ENCODE results near the gene ACLY. TPM values are rescaled to one million over a fixed set of nuclear protein-coding genes. Genes with fewer than 3 reads are reported as not detected.

Gene ACLY
- total RNA-seq, 2 experiments from 2014 or later, result 189 to 192 TPM

DNA sequence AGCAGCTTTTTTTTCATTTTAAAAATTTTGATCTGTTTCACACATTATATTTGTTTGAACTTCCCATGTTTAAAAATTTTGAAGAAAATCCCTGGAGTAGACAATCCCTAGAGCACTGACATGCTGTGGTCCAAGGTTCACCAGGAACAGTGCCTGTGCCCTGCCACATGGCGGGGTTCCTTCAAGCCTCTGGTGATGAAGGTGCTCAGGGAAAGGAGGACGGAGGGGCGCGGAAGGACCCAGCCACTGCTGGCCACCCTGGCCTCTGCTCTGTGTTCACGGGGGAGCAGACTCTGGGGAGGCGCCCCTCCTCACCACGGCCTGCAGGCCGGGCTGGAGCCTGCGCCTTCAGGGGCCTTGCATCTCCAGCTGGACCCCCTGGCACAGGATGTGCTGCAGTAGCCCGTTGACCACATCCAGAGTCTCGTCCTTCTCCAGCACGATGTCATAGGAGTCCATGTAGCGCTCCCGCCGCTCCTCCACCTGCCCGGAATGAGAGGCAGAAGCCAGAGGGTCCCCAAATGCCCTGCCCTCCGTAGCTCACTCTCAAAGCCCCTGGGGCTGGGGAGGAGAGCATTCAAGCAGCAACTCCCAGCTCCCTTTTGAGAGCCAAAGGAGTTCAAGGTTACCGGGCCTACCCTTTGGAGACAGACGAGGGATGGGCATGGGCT lies 93.4 kb downstream of the ACLY start:
- CTCF ChIA-PET, result no interaction called here
- Mint-ChIP-seq H3K27me3 (no peaks in the 10 kb centered on the region), H3K27ac (no peak overlapping the region), H3K4me3 (no peak overlapping the region), H3K36me3 (ENCODE audit: low read depth) (peaks cover 6% of the 10 kb centered on the region), H3K4me1 (no peaks in the 10 kb centered on the region), H3K9me3 (ENCODE audit: low read depth) (no peaks in the 10 kb centered on the region)
- DNase-seq (no peak), ATAC-seq (no peak)
- intact Hi-C loops (cut with DNase I, micrococcal nuclease), result no loop called here
- POLR2A ChIA-PET, result no interaction called here

GRCh38 chr17:41824086-41824485 lies 94.7 kb downstream of the ACLY start:
- no peaks in the 10 kb centered on the region for H3K9me3 Mint-ChIP-seq (ENCODE audit: low read depth)
- ChIA-PET POLR2A (no interaction called here), CTCF (no interaction called here)
- no peak for ATAC-seq
- no peak overlapping the region for H3K4me3 Mint-ChIP-seq
- no peak overlapping the region for H3K27ac Mint-ChIP-seq
- H3K4me1 Mint-ChIP-seq, result no peaks in the 10 kb centered on the region
- intact Hi-C loops (cut with DNase I, micrococcal nuclease), result no loop called here
- no peak for DNase-seq
- H3K36me3 Mint-ChIP-seq (ENCODE audit: low read depth), result peaks cover 5% of the 10 kb centered on the region
- no peaks in the 10 kb centered on the region for H3K27me3 Mint-ChIP-seq

- intact Hi-C loops (cut with DNase I, micrococcal nuclease), result no loop called here
- ChIA-PET CTCF (no interaction called here), POLR2A (interaction anchor here (0.6 kb wide), 2 partner anchors 12 to 132 kb away, joined by 3 to 5 read pairs; no protein-coding TSS in a partner anchor)
- DNase-seq (no peak), ATAC-seq (no peak)
- Mint-ChIP-seq H3K27me3 (no peaks in the 10 kb centered on the region), H3K4me1 (no peaks in the 10 kb centered on the region), H3K36me3 (ENCODE audit: low read depth) (peaks cover 5% of the 10 kb centered on the region), H3K9me3 (ENCODE audit: low read depth) (no peaks in the 10 kb centered on the region), H3K4me3 (no peak overlapping the region), H3K27ac (no peak overlapping the region)
Measured at GRCh38 chr17:41823580-41823979, 95.2 kb downstream of the ACLY start.

DNA sequence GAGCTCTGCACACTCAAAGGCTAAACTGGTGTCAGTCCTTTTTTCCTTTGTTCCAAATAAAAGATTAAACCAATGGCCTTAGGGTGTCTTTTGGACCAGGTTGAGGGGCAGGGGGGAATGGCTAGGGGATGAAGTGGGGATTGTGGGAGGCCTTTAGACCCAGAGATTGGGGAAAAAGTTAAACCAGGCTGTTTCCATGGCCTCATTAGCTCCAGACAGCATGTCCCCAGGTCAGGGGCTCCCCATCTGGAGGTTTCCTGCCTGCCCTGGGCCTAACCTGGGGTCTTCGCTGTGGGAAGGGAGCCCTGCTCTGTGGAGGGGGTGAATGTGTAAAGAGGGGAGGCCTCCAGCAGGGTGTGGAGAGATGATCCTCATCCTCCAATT lies 95.6 kb downstream of the ACLY start:
- Mint-ChIP-seq H3K4me1 (no peaks in the 10 kb centered on the region), H3K36me3 (ENCODE audit: low read depth) (peaks cover 5% of the 10 kb centered on the region), H3K9me3 (ENCODE audit: low read depth) (no peaks in the 10 kb centered on the region), H3K27ac (no peak overlapping the region), H3K27me3 (no peaks in the 10 kb centered on the region), H3K4me3 (no peak overlapping the region)
- ATAC-seq (no peak), DNase-seq (no peak)
- intact Hi-C loops (cut with DNase I, micrococcal nuclease), result no loop called here
- ChIA-PET POLR2A (interaction anchor here (0.6 kb wide), 2 partner anchors 12 to 132 kb away, joined by 3 to 5 read pairs; no protein-coding TSS in a partner anchor), CTCF (interaction anchor here (0.7 kb wide), 1 partner anchor 62 kb away, joined by 3 read pairs; no protein-coding TSS in a partner anchor)

DNA sequence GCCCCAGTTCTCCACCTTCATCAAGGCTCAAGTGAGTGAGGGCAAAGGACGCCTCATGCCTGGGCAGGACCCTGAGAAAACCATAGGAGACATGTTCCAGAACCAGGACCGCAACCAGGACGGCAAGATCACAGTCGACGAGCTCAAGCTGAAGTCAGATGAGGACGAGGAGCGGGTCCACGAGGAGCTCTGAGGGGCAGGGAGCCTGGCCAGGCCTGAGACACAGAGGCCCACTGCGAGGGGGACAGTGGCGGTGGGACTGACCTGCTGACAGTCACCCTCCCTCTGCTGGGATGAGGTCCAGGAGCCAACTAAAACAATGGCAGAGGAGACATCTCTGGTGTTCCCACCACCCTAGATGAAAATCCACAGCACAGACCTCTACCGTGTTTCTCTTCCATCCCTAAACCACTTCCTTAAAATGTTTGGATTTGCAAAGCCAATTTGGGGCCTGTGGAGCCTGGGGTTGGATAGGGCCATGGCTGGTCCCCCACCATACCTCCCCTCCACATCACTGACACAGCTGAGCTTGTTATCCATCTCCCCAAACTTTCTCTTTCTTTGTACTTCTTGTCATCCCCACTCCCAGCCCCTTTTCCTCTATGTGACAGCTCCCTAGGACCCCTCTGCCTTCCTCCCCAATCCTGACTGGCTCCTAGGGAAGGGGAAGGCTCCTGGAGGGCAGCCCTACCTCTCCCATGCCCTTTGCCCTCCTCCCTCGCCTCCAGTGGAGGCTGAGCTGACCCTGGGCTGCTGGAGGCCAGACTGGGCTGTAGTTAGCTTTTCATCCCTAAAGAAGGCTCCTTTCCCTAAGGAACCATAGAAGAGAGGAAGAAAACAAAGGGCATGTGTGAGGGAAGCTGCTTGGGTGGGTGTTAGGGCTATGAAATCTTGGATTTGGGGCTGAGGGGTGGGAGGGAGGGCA lies 96.3 kb downstream of the ACLY start:
- ChIA-PET CTCF (interaction anchor here (0.6 to 0.7 kb wide), 2 partner anchors 62 to 64 kb away, joined by 3 to 4 read pairs; no protein-coding TSS in a partner anchor), POLR2A (no interaction called here)
- Mint-ChIP-seq H3K4me3 (no peak overlapping the region), H3K4me1 (no peaks in the 10 kb centered on the region), H3K36me3 (ENCODE audit: low read depth) (peaks cover 5% of the 10 kb centered on the region), H3K9me3 (ENCODE audit: low read depth) (no peaks in the 10 kb centered on the region), H3K27me3 (no peaks in the 10 kb centered on the region), H3K27ac (no peak overlapping the region)
- intact Hi-C loops (cut with DNase I, micrococcal nuclease), result no loop called here
- no peak for ATAC-seq
- no peak for DNase-seq

GRCh38 chr17:41821776-41822175 lies 97.0 kb downstream of the ACLY start:
- POLR2A ChIA-PET, result no interaction called here
- H3K9me3 Mint-ChIP-seq (ENCODE audit: low read depth), result no peaks in the 10 kb centered on the region

GRCh38 chr17:41818024-41818423 lies 100.7 kb downstream of the ACLY start:
- ChIA-PET CTCF (no interaction called here), POLR2A (interaction anchor here (0.5 to 0.7 kb wide), 2 partner anchors 154 to 527 kb away, joined by 4 to 5 read pairs; no protein-coding TSS in a partner anchor)
- Mint-ChIP-seq H3K36me3 (ENCODE audit: low read depth) (no peaks in the 10 kb centered on the region), H3K4me3 (no peak overlapping the region), H3K9me3 (ENCODE audit: low read depth) (no peaks in the 10 kb centered on the region), H3K27ac (no peak overlapping the region), H3K27me3 (no peaks in the 10 kb centered on the region), H3K4me1 (no peaks in the 10 kb centered on the region)
- ATAC-seq (no peak), DNase-seq (no peak)
- intact Hi-C loops (cut with DNase I, micrococcal nuclease), result no loop called here

More at GRCh38 chr17:41821776-41822175, 97.0 kb downstream of the ACLY start:
- Mint-ChIP-seq H3K27me3 (no peaks in the 10 kb centered on the region), H3K27ac (no peak overlapping the region), H3K4me1 (no peaks in the 10 kb centered on the region), H3K4me3 (no peak overlapping the region), H3K36me3 (ENCODE audit: low read depth) (peaks cover 2% of the 10 kb centered on the region)
- no peak for ATAC-seq
- CTCF ChIA-PET, result no interaction called here
- DNase-seq, result no peak
- intact Hi-C loops (cut with DNase I, micrococcal nuclease), result no loop called here

Other genes with a start within 250 kb of the ACLY start
- 100 to 1,000 TPM; 869 to 977 TPM for gene EIF1, start 230.1 kb downstream of the ACLY start, total RNA-seq
- not detected for gene GAST, start 206.6 kb downstream of the ACLY start, total RNA-seq
- gene HAP1, start 184.3 kb downstream of the ACLY start, total RNA-seq, result not detected
- under 1 TPM; 0.34 to 0.54 TPM for gene JUP, start 132.2 kb downstream of the ACLY start, total RNA-seq
- 1 to 10 TPM; 1.5 to 2.0 TPM for gene P3H4, start 107.0 kb downstream of the ACLY start, total RNA-seq
- gene FKBP10, start 105.9 kb downstream of the ACLY start, total RNA-seq, result under 1 TPM; 0.39 to 0.42 TPM
- 10 to 100 TPM; 37.5 to 46.9 TPM for gene NT5C3B, start 82.7 kb downstream of the ACLY start, total RNA-seq
- gene KLHL10, start 81.1 kb downstream of the ACLY start, total RNA-seq, result under 1 TPM; 0.19 to 0.21 TPM
- gene KLHL11, start 53.5 kb downstream of the ACLY start, total RNA-seq, result 10 to 100 TPM; 16.4 to 18.0 TPM
- gene ODAD4, start 11.7 kb upstream of the ACLY start, total RNA-seq, result 1 to 10 TPM in 1 of 2 experiments, under 1 TPM in 1; 0.81 to 1.1 TPM
- gene CNP, start 47.8 kb upstream of the ACLY start, total RNA-seq, result 10 to 100 TPM; 55.1 to 77.0 TPM
- gene DNAJC7, start 98.5 kb upstream of the ACLY start, total RNA-seq, result 10 to 100 TPM; 86.6 to 94.8 TPM
- 10 to 100 TPM; 16.3 to 17.2 TPM for gene NKIRAS2, start 101.1 kb upstream of the ACLY start, total RNA-seq
- gene C17orf113, start 131.7 kb upstream of the ACLY start, total RNA-seq, result under 1 TPM; 0.19 to 0.32 TPM
- gene ZNF385C, start 179.5 kb upstream of the ACLY start, total RNA-seq, result under 1 TPM; 0.23 to 0.30 TPM
- 10 to 100 TPM; 23.8 to 31.1 TPM for gene DHX58, start 193.8 kb upstream of the ACLY start, total RNA-seq
- 10 to 100 TPM; 46.2 to 54.8 TPM for gene KAT2A, start 202.4 kb upstream of the ACLY start, total RNA-seq
- gene HSPB9, start 203.9 kb upstream of the ACLY start, total RNA-seq, result under 1 TPM; 0.09 to 0.11 TPM
- gene RAB5C, start 236.0 kb upstream of the ACLY start, total RNA-seq, result 10 to 100 TPM; 32.0 to 47.3 TPM